Activated CD8-positive, alpha-beta memory T cell treated with anti-CD3 and anti-CD28 coated beads, Interleukin-2, amount 10 ng/mL, durations not matched to agents 7 days and 5 days (primary cell): ENCODE measurements around the gene CYP3A7. TPM values are rescaled to one million over a fixed set of nuclear protein-coding genes. Genes with fewer than 3 reads are reported as not detected.
"Not testable (repeated sequence)": the region's sequence is repeated elsewhere in the genome, so short reads cannot be mapped to it uniquely, and the experiment has no call there.

ENCODE experiments used
- ATAC-seq: fragments of 150-1000 bp; cut with Tn5 transposase; one replicate; pipeline ENCODE4 v1.10.0; 2021; ENCODE audit warnings: moderate library complexity
- CTCF ChIA-PET: fragments of 350-600 bp; sonication (Branson Sonifier 250); formaldehyde crosslinking; loops from one replicate; lab custom pipeline; 2021; ENCODE audit warnings: antibody characterized with exemption; lab: Charles Lee
- DNase-seq: peaks from one replicate; pipeline ENCODE4 v3.0.0-alpha.2; 2020
- H3K27ac Mint-ChIP-seq: one replicate; pipeline ENCODE4 v1.8.0; 2021; ENCODE audit warnings: mild to moderate bottlenecking, mixed read lengths
- H3K27me3 Mint-ChIP-seq: one replicate; pipeline ENCODE4 v1.8.0; 2021; ENCODE audit warnings: mixed read lengths
- H3K36me3 Mint-ChIP-seq: one replicate; pipeline ENCODE4 v1.8.0; 2021; ENCODE audit warnings: mild to moderate bottlenecking, mixed read lengths
- H3K4me1 Mint-ChIP-seq: one replicate; pipeline ENCODE4 v1.8.0; 2021; ENCODE audit warnings: mixed read lengths
- H3K4me3 Mint-ChIP-seq: one replicate; pipeline ENCODE4 v1.8.0; 2021; ENCODE audit warnings: mild to moderate bottlenecking, moderate library complexity, mixed read lengths
- H3K9me3 Mint-ChIP-seq: one replicate; pipeline ENCODE4 v1.8.0; 2022; ENCODE audit warnings: low read depth, mixed read lengths
- total RNA-seq, 2 experiments: library from RNA; stranded (reverse); gene quantifications; one replicate each; pipeline ENCODE4 v1.2.3, GENCODE V29; 2021

The CYP3A7 gene
- total RNA-seq, 2 experiments from 2014 or later, result not detected

- Mint-ChIP-seq H3K27ac (no peak overlapping the region), H3K36me3 (no peaks in the 10 kb centered on the region), H3K9me3 (no peaks in the 10 kb centered on the region), H3K4me1 (peaks cover 8% of the 10 kb centered on the region), H3K27me3 (peaks cover 6% of the 10 kb centered on the region), H3K4me3 (no peak overlapping the region)
- CTCF ChIA-PET, result no interaction called here
- DNase-seq, result no peak
- no peak for ATAC-seq
Observed at GRCh38 chr7:99762680-99763327, 27.8 kb upstream of the CYP3A7 start.

- H3K27ac Mint-ChIP-seq, result no peak overlapping the region
Observed at GRCh38 chr7:99755085-99755484, 20.1 kb upstream of the CYP3A7 start.

GRCh38 chr7:99752356-99752755 lies 17.4 kb upstream of the CYP3A7 start:
- Mint-ChIP-seq H3K27ac (no peak overlapping the region), H3K4me1 (peaks cover 5% of the 10 kb centered on the region), H3K36me3 (no peaks in the 10 kb centered on the region), H3K4me3 (no peak overlapping the region), H3K9me3 (no peaks in the 10 kb centered on the region), H3K27me3 (peaks cover 31% of the 10 kb centered on the region)
- CTCF ChIA-PET, result no interaction called here
- no peak for DNase-seq
- ATAC-seq, result no peak

More at GRCh38 chr7:99755085-99755484, 20.1 kb upstream of the CYP3A7 start:
- Mint-ChIP-seq H3K4me3 (no peak overlapping the region), H3K9me3 (no peaks in the 10 kb centered on the region), H3K36me3 (no peaks in the 10 kb centered on the region), H3K27me3 (peaks cover 24% of the 10 kb centered on the region), H3K4me1 (no peaks in the 10 kb centered on the region)
- CTCF ChIA-PET, result no interaction called here
- no peak for DNase-seq
- ATAC-seq, result no peak

GRCh38 chr7:99751322-99752052 lies 16.5 kb upstream of the CYP3A7 start:
- H3K9me3 Mint-ChIP-seq, H3K4me3 Mint-ChIP-seq, CTCF ChIA-PET, H3K27ac Mint-ChIP-seq, DNase-seq, H3K36me3 Mint-ChIP-seq, ATAC-seq, H3K4me1 Mint-ChIP-seq: not testable (repeated sequence)
- H3K27me3 Mint-ChIP-seq, result peaks cover 31% of the 10 kb centered on the region

- ATAC-seq, result no peak
Observed at GRCh38 chr7:99748846-99749579, 14.0 kb upstream of the CYP3A7 start.

GRCh38 chr7:99746915-99747314 lies 11.9 kb upstream of the CYP3A7 start:
- CTCF ChIA-PET, H3K36me3 Mint-ChIP-seq, H3K9me3 Mint-ChIP-seq, DNase-seq, H3K27ac Mint-ChIP-seq, ATAC-seq, H3K4me3 Mint-ChIP-seq, H3K4me1 Mint-ChIP-seq: not testable (repeated sequence)
- H3K27me3 Mint-ChIP-seq, result peaks cover 25% of the 10 kb centered on the region

More at GRCh38 chr7:99748846-99749579, 14.0 kb upstream of the CYP3A7 start:
- no peak for DNase-seq
- H3K36me3 Mint-ChIP-seq, result no peaks in the 10 kb centered on the region
- H3K27ac Mint-ChIP-seq, result no peak overlapping the region
- H3K9me3 Mint-ChIP-seq, result no peaks in the 10 kb centered on the region
- no peak overlapping the region for H3K4me3 Mint-ChIP-seq
- CTCF ChIA-PET, result no interaction called here
- peaks cover 39% of the 10 kb centered on the region for H3K27me3 Mint-ChIP-seq
- H3K4me1 Mint-ChIP-seq, result peaks cover 5% of the 10 kb centered on the region

GRCh38 chr7:99745395-99745794 lies 10.4 kb upstream of the CYP3A7 start:
- H3K9me3 Mint-ChIP-seq, H3K27ac Mint-ChIP-seq, H3K36me3 Mint-ChIP-seq, ATAC-seq, H3K4me1 Mint-ChIP-seq, DNase-seq, CTCF ChIA-PET, H3K4me3 Mint-ChIP-seq: not testable (repeated sequence)
- peaks cover 20% of the 10 kb centered on the region for H3K27me3 Mint-ChIP-seq

GRCh38 chr7:99742737-99743394 lies 7.9 kb upstream of the CYP3A7 start:
- Mint-ChIP-seq H3K4me3 (no peak overlapping the region), H3K9me3 (no peaks in the 10 kb centered on the region)
- DNase-seq, result no peak

GRCh38 chr7:99741441-99741795 lies 6.4 kb upstream of the CYP3A7 start:
- Mint-ChIP-seq H3K27ac (no peak overlapping the region), H3K4me1 (peaks cover 10% of the 10 kb centered on the region), H3K36me3 (peaks cover 6% of the 10 kb centered on the region), H3K4me3 (no peak overlapping the region), H3K9me3 (no peaks in the 10 kb centered on the region), H3K27me3 (peaks cover 13% of the 10 kb centered on the region)
- no peak for ATAC-seq
- DNase-seq, result no peak
- CTCF ChIA-PET, result no interaction called here

More at GRCh38 chr7:99742737-99743394, 7.9 kb upstream of the CYP3A7 start:
- CTCF ChIA-PET, result no interaction called here
- Mint-ChIP-seq H3K27ac (no peak overlapping the region), H3K36me3 (peaks cover 6% of the 10 kb centered on the region), H3K27me3 (peaks cover 17% of the 10 kb centered on the region), H3K4me1 (peaks cover 6% of the 10 kb centered on the region)
- ATAC-seq, result no peak

GRCh38 chr7:99740573-99741440 lies 5.8 kb upstream of the CYP3A7 start:
- Mint-ChIP-seq H3K4me3 (no peak overlapping the region), H3K27me3 (peaks cover 11% of the 10 kb centered on the region), H3K9me3 (no peaks in the 10 kb centered on the region), H3K4me1 (peaks cover 10% of the 10 kb centered on the region), H3K27ac (no peak overlapping the region), H3K36me3 (peaks cover 6% of the 10 kb centered on the region)
- ATAC-seq (no peak), DNase-seq (no peak)
- CTCF ChIA-PET, result no interaction called here

GRCh38 chr7:99739699-99740572 lies 4.9 kb upstream of the CYP3A7 start:
- no peak overlapping the region for H3K27ac Mint-ChIP-seq
- no peaks in the 10 kb centered on the region for H3K9me3 Mint-ChIP-seq
- H3K36me3 Mint-ChIP-seq, result peaks cover 6% of the 10 kb centered on the region
- H3K4me1 Mint-ChIP-seq, result peaks cover 10% of the 10 kb centered on the region
- no peak overlapping the region for H3K4me3 Mint-ChIP-seq
- CTCF ChIA-PET, result no interaction called here
- ATAC-seq, result no peak
- DNase-seq, result no peak
- peaks cover 9% of the 10 kb centered on the region for H3K27me3 Mint-ChIP-seq

- no peak overlapping the region for H3K4me3 Mint-ChIP-seq
- no peak overlapping the region for H3K27ac Mint-ChIP-seq
- DNase-seq (no peak), ATAC-seq (no peak)
- H3K36me3 Mint-ChIP-seq, result peaks cover 6% of the 10 kb centered on the region
- CTCF ChIA-PET, result interaction anchor here (1.3 kb wide), 1 partner anchor 12 kb away, joined by 3 read pairs; no protein-coding TSS in a partner anchor
- H3K9me3 Mint-ChIP-seq, result no peaks in the 10 kb centered on the region
- no peaks in the 10 kb centered on the region for H3K27me3 Mint-ChIP-seq
- H3K4me1 Mint-ChIP-seq, result peaks cover 10% of the 10 kb centered on the region
Observed at GRCh38 chr7:99737726-99738125, 2.7 kb upstream of the CYP3A7 start.
